Measurements from ENCODE around the gene TXNRD1.
"Not testable (repeated sequence)": the region's sequence is repeated elsewhere in the genome, so short reads cannot be mapped to it uniquely, and the experiment has no call there.

Gene TXNRD1

DNA sequence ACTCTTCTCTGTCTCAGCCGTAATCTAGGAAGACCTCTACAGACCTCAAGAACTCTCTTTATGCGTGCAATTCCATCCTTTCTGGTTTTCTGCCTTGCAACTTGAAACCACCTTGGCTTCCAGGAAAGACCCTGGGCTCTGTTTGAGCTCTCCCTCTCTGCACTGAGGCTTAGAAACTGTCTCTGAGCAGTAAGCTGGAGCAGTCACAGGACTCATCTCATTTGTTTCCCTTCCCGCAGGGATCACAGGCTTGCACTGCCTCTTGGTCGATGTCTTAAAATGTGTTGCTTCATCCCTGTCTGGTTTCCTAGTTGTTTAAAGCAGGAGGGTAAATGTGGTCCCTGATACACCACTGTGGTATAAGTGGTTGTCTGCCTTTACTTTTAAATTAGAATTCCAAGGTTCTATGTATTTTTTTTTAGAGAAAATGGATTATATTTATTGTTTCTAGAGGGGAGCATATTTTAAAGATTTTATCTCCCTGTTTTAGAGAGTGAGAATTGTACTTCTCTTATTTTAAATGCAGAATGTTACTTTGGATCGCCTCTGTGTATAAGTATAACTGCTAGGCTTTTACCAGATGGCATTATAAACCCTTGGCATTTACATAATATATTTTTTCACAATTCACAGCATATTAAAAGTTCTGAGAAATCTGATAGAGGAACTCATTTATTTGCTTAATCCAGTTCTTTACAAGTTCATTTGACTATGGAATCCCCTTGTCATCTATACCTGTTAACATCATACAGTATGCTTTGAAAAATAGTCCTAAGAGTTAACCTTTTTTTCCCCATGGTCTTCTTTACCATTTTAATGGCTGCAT lies 114.3 kb downstream of the TXNRD1 start:
- no peak for DNase-seq

DNA sequence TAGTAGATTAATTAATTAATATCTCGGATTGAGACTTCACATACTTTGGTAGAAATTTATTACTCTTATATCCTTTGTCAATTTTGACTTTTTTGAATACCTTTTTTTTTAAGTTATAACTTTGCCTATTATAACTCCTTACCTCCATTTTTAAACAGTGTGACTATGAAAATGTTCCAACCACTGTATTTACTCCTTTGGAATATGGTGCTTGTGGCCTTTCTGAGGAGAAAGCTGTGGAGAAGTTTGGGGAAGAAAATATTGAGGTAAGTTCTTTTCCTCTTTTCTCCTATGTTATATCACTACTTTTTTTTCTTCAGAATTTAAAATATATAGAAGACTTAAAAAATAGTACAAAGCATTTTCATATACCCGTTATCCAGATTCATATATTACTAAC lies 115.8 kb downstream of the TXNRD1 start:
- no peak for DNase-seq

DNA sequence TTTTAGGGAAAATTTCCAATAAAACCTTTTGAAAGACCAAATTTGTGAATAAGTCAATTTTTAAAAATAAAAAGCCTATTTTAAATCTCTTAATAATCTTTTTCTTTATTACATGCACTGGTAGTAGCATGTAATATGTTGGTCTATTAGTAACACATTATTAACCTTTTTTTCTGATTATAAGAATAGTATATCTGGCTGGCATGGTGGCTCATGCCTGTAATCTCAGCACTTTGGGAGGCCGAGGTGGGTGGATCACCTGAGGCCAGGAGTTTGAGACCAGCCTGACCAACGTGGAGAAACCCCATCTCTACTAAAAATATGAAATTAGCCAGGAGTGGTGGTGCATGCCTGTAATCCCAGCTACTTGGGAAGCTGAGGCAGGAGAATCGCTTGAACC lies 116.7 kb downstream of the TXNRD1 start:
- DNase-seq: not testable (repeated sequence)

DNA sequence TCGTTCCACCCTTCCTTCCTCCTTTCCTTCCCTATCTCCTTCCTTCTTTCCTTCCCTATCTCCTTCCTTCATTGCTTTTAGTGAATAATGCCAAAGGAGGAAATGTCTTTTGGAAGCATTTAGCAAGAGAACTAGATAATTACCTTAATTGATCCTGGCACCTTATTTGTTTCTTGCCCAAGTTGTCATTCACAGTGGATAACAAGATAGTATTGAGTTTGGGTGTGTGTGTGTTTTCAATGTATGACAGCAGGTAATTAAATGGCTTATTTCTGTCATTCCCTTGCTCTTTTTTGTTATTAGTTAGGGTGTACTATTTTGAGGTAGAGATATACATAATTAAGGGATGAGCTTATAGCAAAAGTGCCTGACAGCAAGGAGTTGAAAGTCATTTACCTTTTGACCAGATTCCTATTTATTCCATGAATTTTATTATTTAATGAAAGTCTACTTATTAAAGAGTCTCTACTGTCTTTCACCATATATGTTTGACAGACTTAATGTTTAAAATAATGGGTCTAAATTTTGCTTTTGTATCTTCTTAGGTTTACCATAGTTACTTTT lies 118.2 kb downstream of the TXNRD1 start:
- DNase-seq: no peak

DNA sequence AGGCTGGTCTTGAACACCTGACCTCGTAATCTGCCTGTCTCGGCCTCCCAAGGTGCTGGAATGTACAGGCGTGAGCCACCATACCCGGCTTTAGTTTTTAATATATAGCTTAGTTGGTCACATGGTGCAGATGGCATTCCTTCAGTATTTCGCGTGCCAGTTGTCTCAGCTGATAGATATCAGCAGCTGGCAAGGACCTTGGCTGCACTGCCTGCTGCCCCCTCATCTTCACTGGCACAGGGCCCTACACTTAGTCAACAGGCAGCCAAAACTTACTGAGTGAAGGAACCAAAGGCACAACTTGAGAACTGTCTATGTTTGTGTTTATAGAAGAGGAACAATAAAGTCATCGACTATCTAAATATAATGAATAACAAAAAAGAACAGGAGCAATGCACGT lies 119.0 kb downstream of the TXNRD1 start:
- no peak for DNase-seq

DNA sequence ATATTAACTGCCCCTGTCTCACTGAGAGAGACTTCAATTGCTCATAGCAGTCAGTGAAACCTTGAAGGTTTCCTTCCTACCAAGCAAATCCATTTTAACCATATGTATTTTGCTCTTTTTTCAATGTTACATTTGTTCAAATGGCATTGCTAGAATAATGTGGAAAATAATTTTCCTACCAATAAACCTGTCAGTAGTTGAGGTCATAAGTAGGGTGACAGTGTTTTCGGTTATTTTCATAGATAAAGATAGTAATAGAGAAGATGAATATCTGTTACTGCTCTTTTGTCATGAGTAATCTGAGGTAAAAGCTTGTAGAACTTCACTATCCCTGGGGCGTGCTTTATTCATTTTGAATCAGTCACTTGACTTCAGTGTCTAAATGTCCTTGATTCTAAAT lies 120.5 kb downstream of the TXNRD1 start:
- DNase-seq: no peak

DNA sequence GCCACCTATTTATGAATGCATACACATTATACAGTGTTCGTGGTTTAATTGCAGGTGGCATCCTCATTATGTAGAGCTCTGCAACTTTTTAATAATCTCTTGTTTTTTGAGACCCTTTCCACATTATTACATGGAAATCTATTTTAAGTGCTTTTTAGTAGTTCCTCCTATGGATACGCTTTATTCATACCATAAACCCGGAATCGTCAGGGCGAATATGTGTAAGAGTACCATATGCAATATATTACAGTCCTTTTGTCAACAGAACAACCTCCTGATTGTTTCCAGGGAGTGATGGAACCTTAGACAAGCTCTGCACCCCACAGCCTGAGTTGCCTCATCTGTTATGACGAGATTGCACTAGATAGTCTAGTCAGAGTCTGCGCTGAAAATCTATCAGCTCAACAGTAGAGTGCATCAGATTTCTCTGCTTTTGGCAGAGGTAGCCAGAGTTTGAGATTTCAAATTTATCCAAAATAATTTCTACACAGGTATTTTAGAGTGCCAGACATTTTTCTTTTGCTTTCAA lies 121.5 kb downstream of the TXNRD1 start:
- no peak for DNase-seq

DNA sequence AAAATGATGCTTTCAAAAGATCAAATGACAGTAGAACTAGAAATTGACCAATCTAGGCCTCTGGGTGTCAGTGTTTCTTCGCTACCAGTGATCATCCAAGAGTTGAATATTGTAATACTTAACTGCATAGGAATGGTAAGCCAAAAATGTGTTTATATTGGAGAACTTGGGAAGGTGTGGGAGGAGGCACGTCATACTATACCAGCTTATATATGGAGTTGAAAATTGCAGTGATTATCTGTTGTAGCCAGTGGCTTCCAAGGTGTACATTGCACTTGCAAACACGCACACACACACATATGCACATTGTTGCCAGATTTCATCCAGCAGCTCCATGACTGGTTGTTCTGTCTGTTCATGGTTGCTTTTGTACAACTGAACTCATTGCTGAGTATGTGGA lies 124.1 kb downstream of the TXNRD1 start:
- DNase-seq: no peak

DNA sequence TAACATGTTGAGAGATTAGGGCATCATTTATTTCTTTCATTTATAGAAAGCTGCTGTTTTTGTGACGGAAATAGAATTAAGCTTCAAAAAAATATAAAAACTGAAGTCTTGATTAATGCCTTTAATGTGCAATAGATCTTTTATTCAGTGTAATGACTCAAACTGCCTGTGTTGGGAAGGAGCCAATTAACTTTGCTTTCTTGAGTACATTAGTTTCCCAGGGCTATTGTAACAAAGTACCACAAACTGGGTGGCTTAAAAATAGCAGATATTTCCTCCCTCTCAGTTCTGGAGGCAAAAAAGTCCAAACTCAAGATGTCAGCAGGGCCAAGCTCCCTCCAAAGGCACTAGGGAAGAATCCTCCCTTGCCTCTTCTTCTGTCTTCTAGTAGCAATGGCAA lies 124.6 kb downstream of the TXNRD1 start:
- DNase-seq: no peak

DNA sequence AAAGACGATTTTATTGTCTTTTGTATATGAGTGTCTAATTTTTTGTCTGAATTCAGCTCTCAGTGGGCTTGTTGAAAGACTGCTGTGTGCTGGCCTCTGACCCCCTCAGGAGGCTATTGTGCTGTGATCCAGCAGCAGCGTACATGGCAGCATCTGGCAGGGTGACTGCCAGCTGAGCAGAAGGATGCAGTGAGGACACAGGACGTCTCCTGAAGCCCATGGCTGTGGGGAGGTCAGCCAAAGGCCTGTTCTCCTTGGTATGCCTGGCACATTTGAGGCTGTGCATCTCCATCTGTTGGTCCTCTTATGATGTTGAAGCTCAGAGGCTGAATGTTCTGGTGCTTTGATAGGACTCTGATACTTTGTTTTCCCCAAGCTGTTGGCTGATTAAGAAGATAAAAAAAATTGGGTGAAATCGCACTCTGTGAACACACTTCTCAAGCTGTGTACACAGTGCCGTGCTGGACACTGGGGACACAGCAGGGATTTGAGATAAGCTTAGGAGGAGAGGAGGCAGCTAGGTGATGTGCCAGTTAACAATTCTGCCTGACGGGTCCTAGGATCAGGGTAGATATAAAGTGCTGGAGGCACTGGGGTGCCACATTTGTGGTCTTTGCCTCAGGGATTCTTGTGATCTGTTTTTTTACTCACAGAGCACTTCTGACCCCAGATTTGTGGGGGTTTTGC lies 125.5 kb downstream of the TXNRD1 start:
- no peak for DNase-seq

DNA sequence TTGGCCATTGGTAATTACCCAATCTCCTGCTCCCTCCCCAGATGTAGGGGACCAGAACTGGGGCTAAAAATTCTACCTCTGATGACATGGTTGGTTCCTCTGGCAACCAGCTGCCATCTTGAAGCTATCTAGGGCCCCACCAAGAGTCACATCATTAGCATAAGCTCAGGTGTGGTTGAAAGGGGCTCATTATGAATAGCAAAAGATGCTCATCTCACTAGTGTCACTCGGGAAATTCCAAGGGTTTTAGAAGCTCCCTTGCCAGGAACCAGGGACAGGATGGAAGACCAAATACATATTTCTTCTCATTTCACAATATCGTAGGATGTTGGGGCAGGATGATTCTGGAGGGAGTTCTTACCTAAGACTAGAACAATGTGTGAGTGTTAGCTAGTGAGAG lies 126.6 kb downstream of the TXNRD1 start:
- no peak for DNase-seq

DNA sequence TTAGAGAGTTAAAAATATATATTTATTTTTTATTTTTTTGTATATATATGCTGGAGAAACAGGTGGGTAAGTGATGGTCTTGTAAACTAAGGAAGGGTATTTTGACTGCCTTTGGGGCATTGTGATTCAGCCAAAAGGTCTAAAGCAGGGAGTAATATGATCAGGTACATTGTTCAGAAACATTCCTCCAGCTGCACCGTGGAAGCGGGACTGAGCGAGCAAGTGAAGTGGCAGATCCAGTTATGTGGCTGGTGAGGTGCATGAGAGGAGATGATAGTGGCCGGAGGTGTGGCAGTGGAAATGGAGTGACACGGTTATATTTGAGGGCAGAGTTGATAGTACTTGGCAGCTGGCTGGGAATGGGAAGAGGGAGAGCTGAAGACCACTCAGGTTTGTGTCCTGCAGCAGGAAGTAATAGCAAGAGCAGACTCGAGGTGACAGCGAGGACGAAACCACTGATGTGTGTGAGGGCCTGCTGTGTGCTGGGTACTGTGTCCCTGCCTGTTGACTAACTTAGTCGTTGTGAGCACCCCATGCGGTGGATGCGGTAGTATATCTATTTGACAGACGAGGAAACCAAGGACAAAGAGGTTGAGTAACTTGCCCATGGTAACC lies 127.2 kb downstream of the TXNRD1 start:
- no peak for DNase-seq

DNA sequence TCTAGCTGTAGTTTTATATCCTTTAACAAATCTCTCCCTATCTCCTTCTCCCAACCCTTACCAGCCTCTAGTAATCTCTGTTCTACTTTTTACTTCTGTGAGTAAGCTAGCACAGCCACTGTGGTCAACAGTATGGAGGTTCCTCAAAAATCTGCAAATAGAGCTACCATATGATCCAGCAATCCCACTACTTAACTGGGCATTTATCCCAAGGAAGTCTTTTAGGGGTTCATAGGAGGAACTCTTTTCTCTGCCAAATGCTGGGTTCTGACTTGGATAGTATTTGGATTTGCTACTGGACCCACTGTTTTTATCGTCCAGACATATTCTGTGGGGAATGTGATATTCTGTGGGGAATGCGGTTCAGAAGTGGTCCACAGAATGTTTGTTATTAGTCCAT lies 129.1 kb downstream of the TXNRD1 start:
- DNase-seq: no peak

DNA sequence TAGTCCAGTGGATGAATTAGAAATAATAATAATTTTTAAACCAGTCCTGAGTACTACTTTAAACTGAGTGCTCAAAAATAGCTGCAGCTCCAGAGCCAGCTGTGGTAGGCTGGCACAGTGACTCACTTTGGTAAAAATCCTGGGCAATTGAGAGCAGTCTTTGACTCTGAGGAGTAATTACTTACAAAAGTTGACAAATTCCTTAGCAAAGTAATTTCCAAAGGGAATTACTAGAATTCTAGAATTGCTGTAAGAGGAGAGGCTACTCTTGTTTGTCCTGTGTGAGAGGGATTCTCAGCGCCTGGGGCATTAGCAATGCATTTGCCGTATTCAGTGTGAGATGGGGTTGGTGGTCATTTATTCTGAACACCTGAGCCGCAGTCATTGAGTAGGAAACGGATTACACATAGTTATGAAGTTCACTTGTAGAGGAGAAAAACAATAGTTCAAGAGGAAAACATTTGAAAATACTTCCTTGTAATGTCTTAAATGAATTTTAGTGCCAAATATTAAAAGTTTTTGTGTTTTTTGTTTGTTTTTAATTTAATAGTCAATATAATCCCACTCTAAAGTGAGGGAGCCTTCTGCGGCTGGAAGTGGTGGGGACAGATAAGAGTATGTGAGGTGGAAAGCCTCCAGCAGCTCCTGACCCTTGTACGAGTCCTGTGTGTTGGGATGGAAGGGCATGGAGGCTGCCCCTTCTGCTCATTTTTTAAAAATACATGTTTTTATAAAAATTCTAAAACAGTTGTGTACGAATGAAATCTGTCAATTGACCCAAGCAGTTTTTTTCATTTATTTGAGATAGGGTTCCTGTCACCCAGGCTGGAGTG lies 129.9 kb downstream of the TXNRD1 start:
- DNase-seq: no peak

DNA sequence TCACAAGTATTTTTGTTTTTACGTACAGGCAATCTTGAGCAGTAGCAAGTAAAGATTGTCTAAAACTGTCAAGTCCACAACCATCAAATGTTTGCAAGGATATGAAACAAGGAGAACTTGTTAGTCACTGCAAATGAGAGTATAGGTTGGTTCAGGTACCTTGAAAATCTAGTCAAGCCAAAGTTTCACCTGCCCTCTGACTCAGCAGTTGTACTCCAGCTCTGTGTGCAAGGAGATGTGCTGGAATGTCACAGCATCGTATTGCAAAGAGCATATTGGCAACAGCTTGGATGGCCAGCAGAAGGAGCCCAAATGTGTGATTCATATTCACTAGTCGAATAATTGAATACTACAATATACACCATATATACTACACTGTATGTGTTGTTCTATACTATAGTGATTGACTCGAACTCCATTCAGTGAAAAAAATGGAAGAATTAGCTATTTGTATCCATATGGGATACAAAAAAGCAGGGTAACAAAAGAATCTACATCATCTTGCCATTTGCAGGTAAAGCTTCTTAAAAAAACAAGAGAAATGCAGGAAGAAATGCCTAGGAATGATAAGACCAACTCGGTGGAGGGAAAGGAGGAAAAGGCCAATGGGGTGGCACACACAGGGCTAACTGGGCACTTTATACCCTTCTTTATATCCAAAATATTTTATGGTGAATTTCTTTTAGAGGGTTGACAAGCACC lies 131.9 kb downstream of the TXNRD1 start:
- no peak for DNase-seq

DNA sequence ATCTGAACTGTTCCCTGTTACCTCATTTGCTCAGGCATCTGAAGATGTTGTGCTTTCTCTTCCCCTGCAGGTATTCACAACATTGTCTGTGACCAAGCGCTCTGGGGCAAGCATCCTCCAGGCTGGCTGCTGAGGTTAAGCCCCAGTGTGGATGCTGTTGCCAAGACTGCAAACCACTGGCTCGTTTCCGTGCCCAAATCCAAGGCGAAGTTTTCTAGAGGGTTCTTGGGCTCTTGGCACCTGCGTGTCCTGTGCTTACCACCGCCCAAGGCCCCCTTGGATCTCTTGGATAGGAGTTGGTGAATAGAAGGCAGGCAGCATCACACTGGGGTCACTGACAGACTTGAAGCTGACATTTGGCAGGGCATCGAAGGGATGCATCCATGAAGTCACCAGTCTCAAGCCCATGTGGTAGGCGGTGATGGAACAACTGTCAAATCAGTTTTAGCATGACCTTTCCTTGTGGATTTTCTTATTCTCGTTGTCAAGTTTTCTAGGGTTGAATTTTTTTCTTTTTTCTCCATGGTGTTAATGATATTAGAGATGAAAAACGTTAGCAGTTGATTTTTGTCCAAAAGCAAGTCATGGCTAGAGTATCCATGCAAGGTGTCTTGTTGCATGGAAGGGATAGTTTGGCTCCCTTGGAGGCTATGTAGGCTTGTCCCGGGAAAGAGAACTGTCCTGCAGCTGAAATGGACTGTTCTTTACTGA lies 132.9 kb downstream of the TXNRD1 start:
- DNase-seq: no peak

DNA sequence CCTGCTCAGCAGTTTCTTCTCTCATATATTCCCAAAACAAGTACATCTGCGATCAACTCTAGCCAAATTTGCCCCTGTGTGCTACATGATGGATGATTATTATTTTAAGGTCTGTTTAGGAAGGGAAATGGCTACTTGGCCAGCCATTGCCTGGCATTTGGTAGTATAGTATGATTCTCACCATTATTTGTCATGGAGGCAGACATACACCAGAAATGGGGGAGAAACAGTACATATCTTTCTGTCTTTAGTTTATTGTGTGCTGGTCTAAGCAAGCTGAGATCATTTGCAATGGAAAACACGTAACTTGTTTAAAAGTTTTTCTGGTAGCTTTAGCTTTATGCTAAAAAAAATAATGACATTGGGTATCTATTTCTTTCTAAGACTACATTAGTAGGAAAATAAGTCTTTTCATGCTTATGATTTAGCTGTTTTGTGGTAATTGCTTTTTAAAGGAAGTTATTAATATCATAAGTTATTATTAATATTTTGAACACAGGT lies 133.5 kb downstream of the TXNRD1 start:
- DNase-seq: no peak

DNA sequence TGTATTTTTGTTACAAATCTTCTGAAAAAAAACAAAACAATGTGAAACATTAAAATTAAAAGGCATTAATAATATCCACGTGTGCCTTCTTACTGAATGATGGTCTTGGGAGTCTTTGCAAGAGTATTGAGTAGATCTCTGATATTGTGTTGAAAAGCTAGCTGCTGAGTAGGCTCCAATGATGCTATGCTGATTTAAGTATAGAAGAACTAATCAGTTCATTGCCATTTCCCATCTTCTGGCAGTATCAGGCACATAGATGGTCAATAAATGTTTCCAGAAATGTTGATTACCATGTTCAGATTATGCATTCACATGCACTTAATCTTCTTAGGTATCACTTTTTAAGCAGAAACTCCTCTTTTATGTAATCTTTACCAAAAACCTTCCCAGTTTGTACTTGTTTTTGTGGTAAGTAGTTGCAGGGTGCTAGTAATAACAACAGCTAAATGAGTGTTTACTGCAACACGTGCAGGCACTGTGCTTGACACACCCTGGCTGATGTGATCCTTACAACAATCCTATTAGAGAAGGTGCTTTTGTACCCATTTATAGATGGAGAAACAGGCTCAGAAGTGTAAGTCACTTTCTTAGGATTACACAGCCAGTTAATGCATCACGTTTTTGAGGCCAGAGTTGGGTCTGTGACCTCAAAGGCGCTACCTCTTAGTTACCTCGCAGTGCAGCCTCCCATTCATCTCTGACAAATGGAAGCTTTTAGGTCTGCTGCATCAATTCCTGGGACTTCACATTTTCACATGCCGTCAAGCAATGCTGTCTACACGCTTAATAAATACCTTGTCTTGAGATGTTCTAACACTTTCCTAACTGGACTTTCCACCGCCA lies 134.9 kb downstream of the TXNRD1 start:
- DNase-seq: no peak

DNA sequence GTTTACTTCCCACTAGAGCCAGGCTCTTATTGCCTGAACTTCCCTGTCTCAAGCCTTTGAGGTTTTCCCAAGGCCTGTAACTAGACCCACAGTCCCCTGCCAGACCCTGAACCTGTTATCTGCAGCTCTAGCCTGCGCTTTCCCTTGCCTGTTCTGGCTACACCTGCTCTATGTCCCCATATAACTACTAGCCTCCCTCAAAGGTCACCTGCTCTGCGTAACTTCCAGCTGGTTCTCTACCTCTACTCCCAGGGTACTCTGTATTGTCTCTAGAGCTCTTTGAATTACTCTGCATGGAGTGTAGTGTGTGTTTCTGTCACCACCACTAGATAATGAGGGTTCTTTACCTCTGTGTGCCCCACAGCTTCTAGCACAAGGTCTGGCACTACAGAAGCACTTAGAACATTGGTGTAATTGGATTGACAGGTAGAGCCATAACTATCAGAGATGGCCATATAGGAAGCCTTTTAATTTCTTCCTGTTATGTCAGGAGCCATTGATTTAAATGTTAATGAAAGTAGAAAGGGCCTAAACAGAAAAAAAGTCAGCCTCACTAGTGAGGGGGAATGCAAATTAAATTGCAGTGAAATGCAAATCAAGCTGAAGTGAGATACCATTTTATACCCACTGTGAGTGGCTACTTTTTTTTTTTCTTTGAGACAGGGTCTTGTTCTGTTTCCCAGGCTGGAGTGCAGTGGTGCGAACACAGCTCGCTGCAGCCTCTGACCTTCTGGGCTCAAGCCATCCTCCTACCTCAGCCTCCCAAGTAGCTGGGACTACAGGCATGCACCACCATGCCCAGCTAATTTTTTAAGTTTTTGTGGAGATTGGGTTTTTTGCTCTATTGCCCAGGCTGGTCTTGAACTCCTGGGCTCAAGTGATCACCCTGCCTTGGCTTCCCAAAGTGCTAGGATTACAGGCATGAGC lies 135.7 kb downstream of the TXNRD1 start:
- no peak for DNase-seq

All from CD4-positive, alpha-beta T cell treated with Interleukin-4 for 4 hours (primary cell).